Activated CD4-positive, alpha-beta T cell treated with anti-CD3 and anti-CD28 coated beads, Interleukin-2, Interleukin-6, amounts not matched to agents 100 ng/mL and 50 ng/mL, durations not matched to agents 16 hours and 8 hours (primary cell): Measurements from ENCODE around the gene AIFM1.
A peak's percentile ranks its signal among the peaks of the same experiment; 100 is the strongest.
"Not testable (repeated sequence)": the region's sequence is repeated elsewhere in the genome, so short reads cannot be mapped to it uniquely, and the experiment has no call there.

ENCODE experiments used
- DNase-seq: peaks from one replicate; pipeline ENCODE4 v3.0.0-alpha.2; 2020

The AIFM1 gene

DNA sequence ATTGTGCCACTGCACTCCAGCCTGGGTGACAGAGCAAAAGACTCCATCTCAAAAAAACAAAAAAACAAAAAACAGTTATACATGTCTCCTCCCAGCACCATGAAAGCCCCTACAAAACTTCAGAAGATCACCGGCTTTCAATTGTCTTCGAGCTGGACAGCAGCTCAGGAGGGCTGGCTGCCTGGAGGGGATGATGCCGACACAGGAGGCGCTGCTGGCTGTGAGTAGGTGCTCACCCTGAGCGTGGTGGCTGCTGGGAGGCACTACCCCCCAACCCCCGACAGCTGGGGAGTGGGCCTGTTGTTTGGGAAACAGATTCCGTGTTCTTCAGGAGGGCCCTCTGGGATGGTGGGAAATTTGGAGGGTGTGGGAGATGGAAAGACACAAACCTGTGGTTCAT, 48.5 kb downstream of the AIFM1 start:
- DNase-seq: no peak

DNA sequence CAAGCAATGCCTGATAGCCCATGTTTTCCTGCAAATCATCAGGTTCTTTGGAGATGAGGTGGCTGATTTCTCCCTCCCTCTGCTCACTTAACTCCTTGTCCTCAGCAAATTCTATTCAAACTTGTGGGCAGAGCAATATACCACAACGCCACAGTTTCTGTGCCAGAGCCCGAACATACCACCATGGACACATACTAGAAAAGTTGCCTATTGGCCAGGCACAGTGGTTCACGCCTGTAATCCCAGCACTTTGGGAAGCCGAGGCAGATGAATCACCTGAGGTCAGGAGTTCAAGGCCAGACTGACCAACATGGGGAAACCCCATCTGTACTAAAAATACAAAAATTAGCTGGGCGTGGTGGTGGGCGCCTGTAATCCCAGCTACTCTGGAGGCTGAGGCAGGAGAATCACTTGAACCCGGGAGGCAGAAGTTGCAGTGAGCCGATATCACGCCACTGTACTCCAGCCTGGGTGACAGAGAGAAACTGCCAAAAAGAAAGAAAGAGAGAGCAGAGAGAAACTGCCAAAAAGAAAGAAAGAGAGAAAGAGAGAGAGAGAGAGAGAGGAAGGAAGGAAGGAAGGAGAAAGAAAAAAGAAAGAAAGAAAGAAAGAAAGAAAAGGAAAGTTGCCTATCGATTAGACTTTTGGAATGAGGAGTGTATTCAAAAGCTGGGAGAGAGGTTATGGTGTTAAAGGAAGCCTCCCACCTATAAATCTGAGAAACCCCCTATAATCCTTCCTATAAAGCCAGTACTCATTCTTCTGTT, 50.3 kb downstream of the AIFM1 start:
- not testable (repeated sequence) for DNase-seq

DNA sequence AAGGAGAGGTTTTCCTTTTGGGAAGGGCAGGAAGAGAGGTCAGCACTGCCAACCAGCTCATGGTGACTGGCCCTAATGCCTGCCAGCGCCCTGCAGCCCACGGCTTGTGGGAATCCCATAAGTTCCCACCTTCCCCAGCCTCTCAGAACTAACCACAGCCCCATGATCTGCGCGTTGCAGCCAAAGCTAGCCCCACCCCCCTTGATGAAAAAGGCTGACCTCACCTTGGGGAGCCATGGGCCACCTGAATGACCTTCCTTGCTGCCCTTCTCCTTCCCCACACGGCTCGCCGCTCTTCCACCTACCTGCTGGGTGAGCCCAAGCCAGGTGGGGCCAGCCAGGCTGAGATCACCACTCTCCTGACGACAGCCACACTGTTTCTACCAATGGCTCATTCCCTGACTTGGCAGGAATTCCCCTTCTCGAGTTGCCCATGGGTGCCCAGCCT, 51.5 kb downstream of the AIFM1 start:
- no peak for DNase-seq

DNA sequence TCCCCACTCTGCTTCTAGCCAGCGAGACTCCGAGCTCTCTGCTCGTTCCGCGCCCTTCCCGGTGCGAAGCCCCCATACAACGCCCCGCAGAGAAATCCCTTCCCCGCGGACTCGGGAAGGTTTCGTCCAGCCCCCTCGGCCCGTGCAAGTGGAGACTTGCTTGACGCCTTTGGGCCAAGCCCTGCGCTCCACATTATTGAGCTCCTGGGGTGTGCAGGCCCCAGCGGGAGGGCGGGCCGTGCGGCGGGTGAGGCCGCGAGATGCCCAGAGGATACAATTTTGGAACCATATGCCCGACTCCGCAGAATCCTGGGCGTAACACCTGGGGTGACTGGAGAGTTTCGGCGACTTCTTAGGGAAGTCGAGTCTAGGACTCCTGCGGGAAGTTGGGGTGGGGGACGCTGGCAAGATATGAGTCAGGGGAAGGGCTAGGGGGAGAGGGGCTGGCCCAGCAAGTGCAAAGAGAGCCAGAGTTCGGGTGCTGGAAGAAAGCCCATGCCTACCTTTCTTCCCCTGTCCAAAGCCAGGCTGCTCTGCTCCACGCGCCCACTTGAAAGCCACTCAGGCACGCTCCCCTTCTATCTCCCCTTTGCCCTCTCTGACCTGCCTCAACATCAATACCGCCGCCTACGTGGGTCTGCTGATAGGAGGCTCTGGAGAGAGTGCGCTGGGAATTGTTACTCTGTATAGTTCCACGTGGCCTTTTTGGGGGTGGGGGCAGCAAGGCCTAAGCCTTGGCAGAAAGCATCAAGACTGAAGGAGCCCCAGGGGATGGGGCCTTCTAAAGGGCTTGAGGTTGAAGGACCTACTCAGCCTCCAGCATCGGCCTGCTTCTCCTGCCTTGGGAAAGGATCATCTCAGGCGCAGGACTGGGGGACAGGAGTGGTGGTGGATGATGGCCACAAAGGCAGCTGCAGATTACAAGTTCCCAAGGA, 54.2 kb downstream of the AIFM1 start:
- DNase-seq: no peak

DNA sequence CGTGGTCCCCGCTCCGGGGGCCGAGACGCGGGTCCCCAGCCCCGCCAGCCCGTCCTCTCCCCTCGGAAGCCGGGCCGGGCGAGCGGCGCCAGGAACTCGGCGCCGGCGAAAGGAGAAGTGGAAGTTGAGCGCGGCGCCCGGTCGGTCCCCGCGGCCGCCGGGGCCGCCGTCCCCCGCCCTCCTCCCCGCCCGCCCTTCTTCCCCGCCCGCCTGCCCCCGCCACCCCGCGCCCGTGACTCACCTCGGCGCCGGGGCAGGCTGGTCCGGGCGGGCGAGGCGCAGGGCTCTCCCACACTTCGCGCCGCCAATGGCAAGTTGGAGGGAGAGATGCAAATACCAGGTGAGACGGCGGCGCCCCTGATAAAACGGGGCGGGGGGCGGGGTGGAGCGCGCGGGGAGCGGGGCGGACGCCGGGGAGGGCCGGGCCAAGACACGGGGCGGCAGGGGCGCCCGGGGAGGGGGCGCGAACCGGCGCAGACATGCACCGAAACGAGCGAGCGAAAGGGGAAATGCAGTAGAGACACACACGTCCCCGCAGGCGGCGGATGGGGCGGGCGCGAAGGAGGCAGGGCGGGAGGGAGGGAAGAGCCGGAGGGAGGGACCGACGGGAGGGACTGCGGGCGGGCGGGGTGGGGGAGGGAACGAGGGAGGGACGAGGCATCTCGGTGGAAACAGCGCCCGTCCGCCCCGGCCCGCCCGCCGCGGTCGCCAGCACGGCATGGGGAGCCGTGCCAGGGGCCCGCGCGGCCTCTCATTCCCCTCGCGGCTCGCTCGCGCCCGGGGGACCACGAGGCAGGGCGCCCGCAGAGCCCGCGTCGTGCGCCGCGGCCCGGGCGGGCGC, 55.0 kb downstream of the AIFM1 start, which contains the start of gene ELF4:
ELF4 (minus strand) TSS at position 119 of the 841 bp plus-strand sequence. CDS start 29,167 bp downstream, outside the sequence.
- DNase-seq: peak; percentile 53

DNA sequence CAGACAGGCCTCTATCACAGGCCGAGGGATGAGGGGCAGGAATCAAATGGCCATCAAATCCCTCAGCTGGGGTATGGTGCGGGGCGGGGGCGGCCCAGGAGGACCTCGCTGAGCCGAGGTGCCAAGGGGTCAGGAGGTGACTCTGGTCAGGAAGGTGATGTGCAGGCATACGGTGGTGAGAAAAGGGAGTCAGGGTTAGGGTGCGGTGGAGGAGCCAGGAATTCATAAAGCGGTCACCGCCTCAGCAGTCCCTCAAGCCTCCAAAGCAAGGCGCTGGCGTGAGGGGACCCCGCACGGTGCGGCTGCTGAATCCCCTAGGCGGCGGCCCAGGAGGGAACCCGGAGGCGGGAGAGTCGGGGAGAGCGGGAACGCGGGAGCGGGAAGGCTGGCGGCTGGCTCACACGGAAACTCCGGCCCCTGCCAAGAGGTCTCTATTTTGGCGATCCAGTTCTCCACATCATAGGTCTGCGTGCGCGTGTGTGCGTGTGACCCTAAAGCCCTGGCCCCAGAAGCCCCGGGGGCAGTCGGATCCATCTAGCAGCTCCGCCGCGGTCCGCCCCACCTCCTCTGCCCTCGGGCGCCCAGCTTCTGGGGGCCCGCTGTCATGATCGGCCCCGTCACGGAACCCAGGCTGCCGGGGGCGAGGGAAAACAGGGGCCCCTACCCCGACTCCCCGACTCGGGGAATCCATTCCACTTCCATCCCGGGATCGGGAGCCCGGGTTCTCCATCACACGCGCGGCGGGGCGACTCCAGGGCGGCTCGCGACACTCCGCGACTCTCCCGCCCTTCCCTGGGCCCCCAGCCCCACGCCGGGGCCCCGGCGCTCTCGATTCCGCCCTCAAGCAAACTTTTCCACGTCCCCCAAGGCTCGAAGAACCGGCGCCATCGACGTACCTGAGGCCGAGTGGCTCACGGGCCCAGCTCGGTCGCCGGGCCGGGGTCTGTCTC, 55.9 kb downstream of the AIFM1 start:
- no peak for DNase-seq

DNA sequence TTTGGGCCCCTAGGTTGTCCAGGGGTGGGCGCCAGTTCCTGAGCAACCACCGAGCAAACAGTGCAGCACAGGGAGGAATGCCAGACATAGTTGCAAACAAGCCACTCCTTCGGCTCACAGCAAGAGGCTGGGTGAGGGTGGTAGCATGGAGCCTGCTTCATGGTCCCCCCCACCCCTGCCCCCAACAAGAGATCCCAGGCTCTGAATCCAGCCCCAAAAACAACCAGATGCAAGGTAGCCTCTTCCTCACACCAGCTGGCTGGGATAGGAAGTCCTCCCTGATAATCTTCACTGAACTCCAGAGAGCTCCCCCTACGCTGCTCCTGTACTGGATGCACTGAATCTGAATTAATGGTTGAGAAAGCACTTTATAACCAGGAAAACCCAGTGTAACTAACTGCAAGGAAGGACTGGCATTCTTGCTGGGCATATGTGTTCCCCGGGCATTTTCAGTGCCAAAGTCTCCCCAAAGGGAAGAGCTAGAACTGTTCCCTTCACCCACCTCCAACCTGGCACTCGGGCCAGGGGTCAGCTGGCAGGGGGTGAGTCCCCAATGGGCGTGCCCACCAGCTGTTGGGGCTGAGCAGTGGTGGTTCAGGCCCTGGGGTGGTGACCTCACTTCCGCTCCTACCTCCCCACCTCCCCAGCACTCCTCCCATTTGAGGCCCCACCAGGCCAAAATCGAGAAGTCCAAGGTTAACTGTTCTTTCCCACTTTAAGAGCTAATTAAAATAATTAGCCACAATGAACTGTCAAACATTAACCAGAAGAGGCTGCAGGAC, 56.8 kb downstream of the AIFM1 start:
- peak; percentile 58 for DNase-seq

DNA sequence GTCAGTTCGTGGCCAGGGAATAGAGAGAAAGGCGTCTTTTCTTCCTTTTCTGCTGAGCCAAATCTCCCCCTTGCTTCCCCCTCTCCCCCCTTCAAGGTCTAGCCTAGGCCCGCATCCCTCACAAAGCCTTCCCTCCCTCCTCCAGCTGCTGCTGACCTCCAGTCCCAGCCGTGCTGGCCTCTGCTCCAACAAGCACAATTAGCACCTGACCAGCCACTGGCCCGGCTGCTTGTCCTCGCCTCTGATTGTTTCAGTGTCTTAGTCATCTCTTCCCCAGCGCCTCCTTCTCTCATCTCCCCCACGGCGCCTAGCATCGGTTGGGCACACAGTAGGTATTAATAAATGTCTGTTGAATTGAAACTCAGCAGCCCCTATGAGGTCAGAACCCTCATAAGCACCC, 59.6 kb downstream of the AIFM1 start:
- no peak for DNase-seq

DNA sequence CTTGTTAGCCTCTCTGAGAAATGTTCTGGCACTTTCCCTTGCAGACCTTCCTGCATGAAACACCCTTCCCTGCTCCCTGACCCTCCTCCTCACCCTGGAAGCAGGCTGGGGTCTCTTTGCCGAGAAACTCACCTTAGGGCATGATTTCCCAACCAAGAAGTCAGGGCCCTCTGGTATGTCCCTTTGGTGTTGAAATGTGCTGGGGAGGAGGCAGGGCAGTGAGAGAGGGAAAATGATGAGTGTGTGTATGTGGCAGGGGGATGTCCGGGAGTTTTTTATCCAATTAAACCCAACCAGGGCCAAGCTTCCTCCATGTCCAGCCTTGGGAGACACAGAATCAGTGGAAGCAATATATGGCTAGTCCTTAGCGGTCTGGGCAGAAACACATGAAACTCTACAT, 60.4 kb downstream of the AIFM1 start:
- no peak for DNase-seq

DNA sequence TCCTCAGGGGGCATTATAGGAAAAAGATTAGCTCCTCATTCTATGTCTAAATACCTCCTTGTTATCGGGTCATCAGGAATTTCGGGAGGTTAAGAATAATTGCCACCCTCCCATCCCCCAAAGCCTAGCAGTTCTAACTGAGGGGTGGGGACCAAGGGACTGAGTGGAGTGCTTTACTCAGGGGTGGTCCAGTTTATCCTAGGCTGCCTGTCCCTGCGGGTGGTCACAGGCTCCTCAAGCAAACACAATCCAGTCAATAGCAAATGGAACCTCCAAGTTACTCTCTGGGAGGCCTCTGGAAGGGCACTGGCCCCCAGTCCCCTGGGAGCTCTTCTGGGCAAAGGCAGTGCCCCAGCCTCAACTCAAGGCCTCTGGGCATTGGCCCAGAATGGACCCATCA, 62.0 kb downstream of the AIFM1 start:
- no peak for DNase-seq

DNA sequence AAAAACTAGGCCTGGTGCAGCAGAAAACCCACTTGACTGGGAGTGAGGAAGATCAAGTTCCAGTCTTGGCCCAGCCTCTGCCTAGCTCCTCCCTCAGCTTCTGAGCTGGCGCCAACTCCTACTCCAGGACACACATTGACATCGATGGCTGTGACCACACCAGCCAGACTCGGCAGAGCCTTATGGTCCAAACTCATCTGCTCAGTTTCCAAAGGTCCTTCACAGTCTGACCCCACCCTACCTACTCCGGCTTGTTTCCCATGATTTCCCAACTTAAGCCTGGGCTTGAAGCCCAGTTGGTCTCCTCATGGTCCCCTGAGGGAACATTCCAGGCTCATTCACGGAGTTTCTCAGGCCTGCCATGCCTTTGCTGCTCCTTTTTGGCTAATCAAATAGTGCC, 65.5 kb downstream of the AIFM1 start:
- no peak for DNase-seq

DNA sequence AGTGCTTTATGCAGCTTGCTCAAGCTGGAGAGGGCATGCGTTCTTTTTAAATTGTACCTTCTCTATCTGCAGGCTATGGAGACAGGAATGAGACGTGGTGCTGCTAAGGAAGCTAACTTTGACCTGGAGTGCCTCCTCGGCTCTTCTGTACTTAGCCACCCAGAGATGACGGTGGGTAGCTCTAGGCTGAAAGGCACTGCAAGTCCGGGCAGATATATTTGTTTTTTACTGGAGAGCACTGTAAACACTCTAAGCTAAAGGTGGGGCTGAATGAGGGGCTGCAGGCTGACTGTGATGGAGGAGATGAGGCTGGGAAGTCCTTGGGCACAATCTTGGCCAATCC, 67.5 kb downstream of the AIFM1 start:
- DNase-seq: no peak

DNA sequence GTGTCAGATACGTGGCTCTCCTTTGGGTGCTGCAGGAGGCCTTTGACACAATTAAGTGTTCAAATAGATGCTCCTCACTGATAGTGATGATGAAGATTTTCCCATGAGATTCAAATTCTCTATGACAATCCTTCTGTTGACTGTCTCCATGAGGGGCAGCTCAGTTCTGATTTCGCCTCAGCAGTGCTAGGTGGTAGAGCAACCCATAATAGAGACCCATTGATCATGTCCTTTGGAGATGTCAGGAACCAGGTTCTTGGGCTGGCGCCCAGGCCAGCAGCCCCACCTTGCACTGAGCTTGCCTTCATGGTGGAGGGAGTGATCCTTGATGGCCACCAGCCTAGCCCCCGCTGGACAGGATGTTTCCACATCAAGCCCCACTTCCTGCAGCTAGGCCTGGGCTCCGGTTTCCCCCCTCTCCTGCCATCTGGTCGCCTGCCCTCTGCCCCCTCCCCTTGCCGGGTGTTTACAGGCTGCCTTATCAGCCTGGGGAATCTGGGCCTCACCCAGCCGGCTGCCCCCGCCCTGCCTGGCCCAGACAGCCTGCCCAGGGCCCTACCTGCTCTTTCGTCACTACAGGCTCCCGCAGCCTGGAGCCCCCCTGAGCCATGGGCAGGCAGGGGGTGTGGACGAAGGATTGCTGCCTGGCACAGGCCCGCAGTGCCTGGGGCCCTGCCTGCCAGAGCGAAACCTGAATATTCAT, 68.0 kb downstream of the AIFM1 start:
- no peak for DNase-seq

DNA sequence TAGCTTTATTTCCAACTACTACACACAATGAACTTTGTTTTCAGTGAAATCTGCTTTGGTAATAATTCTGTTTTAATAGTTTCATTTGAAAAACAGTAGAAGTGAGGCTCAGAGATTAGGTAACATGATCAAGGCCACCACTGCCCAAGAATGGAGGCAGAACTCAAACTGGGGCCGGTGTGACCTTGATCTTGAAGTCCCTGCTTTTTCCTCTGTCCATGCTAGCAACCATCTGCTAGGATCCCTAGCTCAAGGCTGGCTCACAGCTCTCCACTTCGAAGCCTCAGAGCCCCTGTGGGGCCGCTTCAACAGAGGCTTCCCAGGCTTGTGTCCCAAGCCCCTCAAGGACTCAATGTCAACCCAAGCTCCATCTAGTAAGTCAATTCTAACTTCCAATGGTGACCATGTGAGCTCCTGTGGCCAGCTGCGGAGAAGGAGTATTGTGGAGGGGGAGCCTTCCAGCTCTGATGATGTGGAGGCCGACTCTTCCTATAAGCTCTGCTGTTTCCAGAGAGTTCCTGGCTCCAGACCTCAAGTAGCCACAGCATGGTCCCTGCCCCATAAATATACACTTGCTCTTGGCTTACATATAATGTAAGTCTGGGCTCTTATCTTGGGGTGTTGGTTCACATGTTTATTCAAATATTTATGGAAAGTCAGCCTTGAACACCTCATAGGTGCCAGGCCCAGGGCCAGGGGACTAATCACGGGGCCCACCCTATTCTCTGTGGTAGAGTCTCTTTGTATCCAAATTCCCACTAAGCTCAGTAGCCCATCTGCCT, 70.2 kb downstream of the AIFM1 start:
- no peak for DNase-seq

DNA sequence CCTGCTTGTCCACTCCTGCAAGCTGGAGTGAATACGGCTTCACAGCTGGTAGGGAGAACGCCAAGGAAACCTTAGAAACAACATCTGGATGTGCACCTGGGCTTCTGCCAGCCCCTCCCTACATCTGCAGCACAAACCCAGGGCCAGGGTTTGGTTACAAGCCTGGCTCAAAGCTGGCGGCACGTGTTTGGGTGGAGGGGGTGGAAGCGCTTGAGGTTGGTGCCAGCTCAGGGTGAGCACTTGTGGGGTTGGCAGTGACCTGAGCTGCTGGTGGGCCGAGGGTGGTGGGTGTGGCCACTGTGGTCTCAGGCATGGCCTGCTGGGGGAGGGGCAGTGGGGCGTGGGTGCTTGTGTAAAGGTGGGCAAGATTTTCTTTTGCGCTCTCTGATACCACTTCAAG, 70.9 kb downstream of the AIFM1 start:
- no peak for DNase-seq

DNA sequence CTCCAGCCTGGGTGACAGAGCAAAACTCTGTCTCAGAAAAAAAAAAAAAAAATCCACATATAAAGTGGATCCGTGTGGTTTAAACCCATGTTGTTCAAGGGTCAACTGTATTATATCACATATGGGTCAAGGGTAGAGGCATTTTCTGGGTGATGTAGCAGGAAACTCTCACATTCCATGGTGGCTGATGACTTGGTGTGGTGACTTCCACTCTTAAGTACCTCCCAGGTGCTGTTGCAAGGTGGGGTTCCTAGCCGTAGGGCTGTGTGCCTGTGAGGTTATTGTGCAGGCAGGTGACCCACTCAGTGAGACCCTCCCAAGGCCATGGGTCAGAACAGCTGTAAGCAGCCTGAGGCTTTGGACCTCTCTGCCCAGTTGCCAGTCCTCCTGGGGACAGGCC, 72.4 kb downstream of the AIFM1 start:
- no peak for DNase-seq

DNA sequence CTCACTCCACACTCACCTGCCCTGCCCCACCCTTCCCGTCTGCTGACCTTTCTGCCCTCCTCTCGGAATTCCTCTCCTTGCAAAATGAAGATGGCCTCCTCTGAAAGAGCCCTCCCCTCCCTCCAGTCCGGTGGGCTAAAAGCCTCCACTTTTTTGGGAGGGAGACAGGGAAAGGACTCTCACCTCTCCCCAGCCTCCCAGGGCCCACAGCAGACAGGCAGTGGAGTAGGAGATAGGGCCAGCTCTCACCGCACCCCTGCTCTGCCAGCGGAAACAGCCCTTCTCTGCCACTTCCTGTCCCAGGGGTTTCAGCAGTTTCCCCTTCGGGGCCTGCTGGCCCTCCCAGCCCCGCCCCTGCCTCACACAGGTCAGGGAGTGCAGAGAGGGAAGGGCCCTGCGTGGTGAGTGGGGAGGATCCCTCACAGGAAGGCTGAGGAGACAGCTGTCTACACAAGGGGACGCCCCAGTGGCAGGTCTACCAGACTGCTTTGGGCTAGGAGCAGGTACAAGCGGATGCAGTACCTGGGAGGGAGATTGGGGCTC, 73.6 kb downstream of the AIFM1 start:
- peak; percentile 93 for DNase-seq

DNA sequence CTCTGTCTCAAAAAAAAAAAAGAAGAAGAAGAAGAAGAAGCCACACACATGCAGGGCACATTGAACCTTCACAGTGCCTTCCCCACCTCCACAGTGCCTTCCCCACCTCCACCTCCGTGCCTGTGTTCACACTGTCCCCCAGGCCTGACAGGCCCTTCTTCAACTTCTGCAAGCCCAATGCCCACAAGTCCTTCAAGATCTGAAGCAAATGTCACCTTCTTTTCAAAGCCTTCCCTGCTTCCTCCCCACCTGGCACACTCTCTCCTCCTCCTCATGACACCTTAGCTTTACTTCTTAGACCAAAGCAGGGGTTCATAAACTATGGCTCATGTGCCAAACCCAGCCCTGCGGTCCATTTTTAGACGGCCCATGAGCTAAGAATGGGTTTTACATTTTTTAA, 75.3 kb downstream of the AIFM1 start:
- DNase-seq: no peak
